HFF-Myc (cell line): ENCODE results near the gene MGAT5.

Experiments
- DNase-seq: peaks from one replicate; pipeline ENCODE4 v3.0.0-alpha.2; 2011; ENCODE audit warnings: low read depth; ENCODE audit errors: extremely low read depth
- H3K4me3 ChIP-seq: replicated peaks from 2 replicates; pipeline ENCODE4 v1.5.1; 2011; ENCODE audit warnings: low read depth, mild to moderate bottlenecking, control low read depth, low read length
- CTCF ChIP-seq: IDR thresholded peaks from 2 replicates; pipeline ENCODE4 v1.5.1; 2012; ENCODE audit warnings: mild to moderate bottlenecking, low read depth, low read length, control low read depth; ENCODE audit errors: missing control alignments

Gene MGAT5

GRCh38 chr2:134441153-134441863 lies 187.4 kb downstream of the MGAT5 start:
- TF ChIP-seq CTCF: no peak
- no peak for DNase-seq
- H3K4me3 ChIP-seq: no peak overlapping the region

- TF ChIP-seq CTCF: no peak
- H3K4me3 ChIP-seq: no peak overlapping the region
- no peak for DNase-seq
Measured at GRCh38 chr2:134443814-134444480, 190.1 kb downstream of the MGAT5 start.

- no peak for TF ChIP-seq CTCF
- H3K4me3 ChIP-seq: no peak overlapping the region
- no peak for DNase-seq
Measured at GRCh38 chr2:134445116-134445515, 191.2 kb downstream of the MGAT5 start.

- no peak overlapping the region for H3K4me3 ChIP-seq
- TF ChIP-seq CTCF: no peak
- DNase-seq: no peak
Measured at GRCh38 chr2:134445985-134446382, 192.1 kb downstream of the MGAT5 start.

- H3K4me3 ChIP-seq: no peak overlapping the region
- peak; percentile 74 for DNase-seq
- TF ChIP-seq CTCF: no peak
Measured at GRCh38 chr2:134446383-134447017, 192.6 kb downstream of the MGAT5 start.

- no peak for DNase-seq
- H3K4me3 ChIP-seq: no peak overlapping the region
- no peak for TF ChIP-seq CTCF
Measured at GRCh38 chr2:134447669-134448068, 193.8 kb downstream of the MGAT5 start.
